K562 (cell line): Measurements from ENCODE around the gene MICOS13. TPM values are rescaled to one million over a fixed set of nuclear protein-coding genes. Genes with fewer than 3 reads are reported as not detected.

Experiments used
- ATF3 ChIP-seq, 2 experiments: fragments of 450-650 bp in 1 of 2; sonication (generic) in 1 of 2; formaldehyde crosslinking in 1 of 2; IDR thresholded peaks in 1 of 2; conservative IDR thresholded peaks in 1 of 2; 2 replicates each; pipeline versions ENCODE4 v1.6.1 to v1.8.1; 2016 to 2023; ENCODE audit warnings: mild to moderate bottlenecking in 2 of 2, moderate library complexity in 2 of 2, inconsistent platforms in 1 of 2, missing genetic modification reagents in 1 of 2
- C11orf30 ChIP-seq: fragments of 450-650 bp; IDR thresholded peaks from 2 replicates; pipeline ENCODE4 v1.6.1; 2016; ENCODE audit warnings: low read depth, mild to moderate bottlenecking
- CBFA2T2 ChIP-seq: fragments of 450-650 bp; conservative IDR thresholded peaks from 2 replicates; pipeline ENCODE4 v1.6.1; 2017; ENCODE audit warnings: mild to moderate bottlenecking
- CHD1 ChIP-seq: fragments of 200-600 bp; sonication (generic); IDR thresholded peaks from one replicate; pipeline ENCODE4 v1.6.1; 2012; ENCODE audit warnings: mild to moderate bottlenecking, moderate library complexity, low read length, inconsistent platforms
- CREM ChIP-seq: IDR thresholded peaks from 2 replicates; pipeline ENCODE4 v1.6.1; 2014; ENCODE audit warnings: antibody characterized with exemption, low read depth
- HOXB6 ChIP-seq: fragments of 250-450 bp; sonication (Bioruptor Pico); IDR thresholded peaks from 2 replicates; pipeline ENCODE4 v1.5.1; 2022; ENCODE audit warnings: mild to moderate bottlenecking, borderline replicate concordance
- IFI16 ChIP-seq: fragments of 250-450 bp; sonication (Bioruptor Pico); IDR thresholded peaks from 2 replicates; pipeline ENCODE4 v2.1.2; 2022; ENCODE audit warnings: mild to moderate bottlenecking, inconsistent platforms
- JUN ChIP-seq, 2 experiments: sonication (generic) in 1 of 2; formaldehyde crosslinking in 1 of 2; IDR thresholded peaks; 2 replicates each; pipeline versions ENCODE4 v1.6.1 to v1.8.0; 2012 to 2022; ENCODE audit warnings: borderline replicate concordance in 2 of 2, mild to moderate bottlenecking in 2 of 2, improper control_type of control experiment in 1 of 2, low read depth in 1 of 2, low read length in 1 of 2, missing genetic modification reagents in 1 of 2
- JUND ChIP-seq, 2 experiments: IDR thresholded peaks; 2 replicates in 1 of 2; 3 replicates in 1 of 2; pipeline ENCODE4 v1.6.1; 2011; ENCODE audit warnings: borderline replicate concordance in 2 of 2, low read depth in 2 of 2, low read length in 2 of 2, improper control_type of control experiment in 1 of 2, missing biosample characterization in 1 of 2, missing genetic modification characterization in 1 of 2, missing genetic modification reagents in 1 of 2
- KDM5B ChIP-seq: fragments of 200-600 bp; sonication (generic); IDR thresholded peaks from 2 replicates; pipeline ENCODE4 v1.6.1; 2012; ENCODE audit warnings: low read depth, mild to moderate bottlenecking, moderate library complexity, low read length, control low read depth, inconsistent platforms; ENCODE audit not compliant: insufficient replicate concordance
- MAFG ChIP-seq: fragments of 450-650 bp; conservative IDR thresholded peaks from 2 replicates; pipeline ENCODE4 v1.6.1; 2016; ENCODE audit warnings: missing genetic modification characterization, missing compliant biosample characterization
- MAZ ChIP-seq, 2 experiments: fragments of 450-650 bp in 1 of 2; sonication (generic) in 1 of 2; formaldehyde crosslinking; IDR thresholded peaks in 1 of 2; conservative IDR thresholded peaks in 1 of 2; 2 replicates each; pipeline versions ENCODE4 v1.4.0 to v1.5.0; 2020; ENCODE audit warnings: mild to moderate bottlenecking in 1 of 2, missing genetic modification reagents in 1 of 2
- MIER1 ChIP-seq: fragments of 450-650 bp; IDR thresholded peaks from 2 replicates; pipeline ENCODE4 v1.6.1; 2016; ENCODE audit warnings: antibody characterized with exemption, mild to moderate bottlenecking, low read depth
- MTA3 ChIP-seq: fragments of 450-650 bp; formaldehyde crosslinking; IDR thresholded peaks from 2 replicates; pipeline ENCODE4 v1.6.1; 2017; ENCODE audit warnings: mild to moderate bottlenecking, borderline replicate concordance
- NFIC ChIP-seq: fragments of 450-650 bp; IDR thresholded peaks from 2 replicates; pipeline ENCODE4 v1.6.1; 2017; ENCODE audit warnings: mild to moderate bottlenecking, inconsistent platforms
- NR2C1 ChIP-seq, 2 experiments: fragments of 450-650 bp; IDR thresholded peaks; 2 replicates each; pipeline ENCODE4 v1.6.1; 2017; ENCODE audit warnings: mild to moderate bottlenecking in 2 of 2, antibody characterized with exemption in 1 of 2, inconsistent platforms in 1 of 2, missing compliant biosample characterization in 1 of 2, missing genetic modification characterization in 1 of 2
- RCOR1 ChIP-seq, 2 experiments: IDR thresholded peaks; 2 replicates each; pipeline ENCODE4 v1.6.1; 2012; ENCODE audit warnings: low read depth in 2 of 2, low read length in 2 of 2, borderline replicate concordance in 1 of 2, improper control_type of control experiment in 1 of 2
- RFX5 ChIP-seq: IDR thresholded peaks from 2 replicates; pipeline ENCODE4 v1.6.1; 2011; ENCODE audit warnings: low read depth, mild to moderate bottlenecking, improper control_type of control experiment, low read length
- SMAD3 ChIP-seq: fragments of 450-650 bp; formaldehyde crosslinking; conservative IDR thresholded peaks from 2 replicates; pipeline ENCODE4 v1.4.0; 2020; ENCODE audit warnings: mild to moderate bottlenecking
- SREBF2 ChIP-seq: sonication (generic); formaldehyde crosslinking; IDR thresholded peaks from 2 replicates; pipeline ENCODE4 v1.4.0; 2020; ENCODE audit warnings: mild to moderate bottlenecking, missing genetic modification reagents
- SRSF3 ChIP-seq: fragments of 200-400 bp; formaldehyde crosslinking; IDR thresholded peaks from 2 replicates; pipeline ENCODE4 v1.6.1; 2016; ENCODE audit warnings: mild to moderate bottlenecking, low read length, moderate library complexity; ENCODE audit not compliant: insufficient read depth
- TAF7 ChIP-seq: fragments of 450-650 bp; IDR thresholded peaks from 2 replicates; pipeline ENCODE4 v1.6.1; 2016; ENCODE audit warnings: missing genetic modification characterization, missing compliant biosample characterization
- TARDBP ChIP-seq: fragments of 450-650 bp; IDR thresholded peaks from 2 replicates; pipeline ENCODE4 v1.6.1; 2016
- THRAP3 ChIP-seq: fragments of 450-650 bp; IDR thresholded peaks from 2 replicates; pipeline ENCODE4 v1.6.1; 2016; ENCODE audit warnings: mild to moderate bottlenecking, inconsistent platforms, borderline replicate concordance
- TRIM24 ChIP-seq, 2 experiments: fragments of 450-650 bp; IDR thresholded peaks; 2 replicates each; pipeline ENCODE4 v1.6.1; 2016
- ZBTB17 ChIP-seq: fragments of 450-650 bp; formaldehyde crosslinking; IDR thresholded peaks from 2 replicates; pipeline ENCODE4 v1.4.0; 2020; ENCODE audit warnings: mild to moderate bottlenecking
- ZFX ChIP-seq: sonication (generic); formaldehyde crosslinking; IDR thresholded peaks from 2 replicates; pipeline ENCODE4 v1.8.0; 2022; ENCODE audit warnings: mild to moderate bottlenecking, missing genetic modification reagents, moderate library complexity
- ZNF384 ChIP-seq: IDR thresholded peaks from 2 replicates; pipeline ENCODE4 v1.6.1; 2012; ENCODE audit warnings: low read depth, low read length, improper control_type of control experiment
- polyA plus RNA-seq, 8 experiments: library from polyadenylated mRNA; depleted of rRNA in 4 of 8; stranded (reverse) in 5 of 8; unstranded in 3 of 8; fragments of >200 nt; fragmentation: Nextera tagmentation in 2 of 8; fragmentation: Illumina TruSeq in 1 of 8; extraction: Ambion mirVana in 2 of 8; extraction: Trizol in 1 of 8; gene quantifications; 2 replicates each; pipeline versions ENCODE4 v1.2.1 to v1.2.3, GENCODE V29; 2011 to 2014; ENCODE audit warnings: inconsistent platforms in 1 of 8, missing spikeins in 1 of 8
- total RNA-seq, 7 experiments: library from RNA; depleted of rRNA in 6 of 7; stranded (reverse); fragments of >200 nt in 6 of 7; fragmentation: Illumina TruSeq in 2 of 7; extraction: Trizol in 2 of 7; gene quantifications; 2 replicates each; pipeline versions ENCODE4 v1.2.1 to v1.2.3, GENCODE V29; 2011 to 2021; ENCODE audit warnings: low replicate concordance in 1 of 7

Gene MICOS13
- total and polyA plus RNA-seq, 9 of the 15 experiments (the other 6 are each of a cell fraction or from before 2014, with no cell fraction given): 15.5 to 220 (median 49.4) TPM

GRCh38 chr19:5718579-5719273, 38.4 kb upstream of the MICOS13 start (continued):
- peak; percentile 45; the same call in 1 of the 2 replicates for TF ChIP-seq NFIC
- peak in 1 of 2 experiments; percentile 95; a peak in 2 of 4 replicates for TF ChIP-seq MAZ (CRISPR knock-in tag; conservative IDR thresholded peaks at IDR 0.05 in 1 of 2, IDR thresholded peaks at IDR 0.05 in 1 of 2)
- peak; percentile 4 for TF ChIP-seq CHD1
- TF ChIP-seq ZNF384: peak; percentile 94
- TF ChIP-seq TARDBP: peak; percentile 50; the same call in 1 of the 2 replicates
- TF ChIP-seq TAF7 (tag): peak; percentile 26; the same call in 1 of the 2 replicates
- no peak for TF ChIP-seq RFX5
- peak; percentile 45 for TF ChIP-seq CREM
- TF ChIP-seq MIER1: 0 out of 2 replicates have a peak, but pooled peaks have one; percentile 13
- TF ChIP-seq SREBF2: no peak
- 0 out of 2 replicates have a peak, but pooled peaks have one; percentile 64 for TF ChIP-seq THRAP3
- peak; percentile 84 for TF ChIP-seq JUN (IDR thresholded peaks at IDR 0.05; ENCODE audit: borderline replicate concordance, low read depth, low read length)
- TF ChIP-seq JUN (CRISPR knock-in tag; IDR thresholded peaks at IDR 0.05; ENCODE audit: borderline replicate concordance): peak; percentile 78; the same call in 1 of the 2 replicates
- peak; percentile 78 to 85; a peak in 3 of 4 replicates for TF ChIP-seq TRIM24 (IDR thresholded peaks at IDR 0.05)
- TF ChIP-seq IFI16 (CRISPR knock-in tag): no peak
- peak; percentile 59; the same call in 1 of the 2 replicates for TF ChIP-seq C11orf30
- peak; percentile 36; the same call in 1 of the 2 replicates for TF ChIP-seq MAFG (tag)
- no peak for TF ChIP-seq CBFA2T2
- TF ChIP-seq NR2C1 (IDR thresholded peaks at IDR 0.05): peak; percentile 74; the same call in 1 of the 2 replicates
- peak; percentile 74 for TF ChIP-seq NR2C1 (tag; IDR thresholded peaks at IDR 0.05)
- TF ChIP-seq SRSF3: no peak
- peak; percentile 74; the same call in 1 of the 2 replicates for TF ChIP-seq MTA3
- peak; percentile 92 for TF ChIP-seq JUND (IDR thresholded peaks at IDR 0.05; ENCODE audit: borderline replicate concordance, low read depth, low read length)
- TF ChIP-seq JUND (tag; IDR thresholded peaks at IDR 0.05; ENCODE audit: borderline replicate concordance, low read depth, low read length): peak; percentile 89
- TF ChIP-seq ZBTB17 (CRISPR knock-in tag): no peak; the same call in 1 of the 2 replicates
- peak; percentile 51; the same call in 1 of the 2 replicates for TF ChIP-seq HOXB6
- TF ChIP-seq RCOR1 (IDR thresholded peaks at IDR 0.05; ENCODE audit: borderline replicate concordance in 1 of 2, low read depth in 2 of 2, low read length in 2 of 2): 0 out of 4 replicates have a peak, but pooled peaks of 1 of the 2 experiments have one; percentile 48
- peak; percentile 64 for TF ChIP-seq ZFX
- TF ChIP-seq KDM5B: peak; percentile 83
- TF ChIP-seq SMAD3 (CRISPR knock-in tag): peak; percentile 63; the same call in 1 of the 2 replicates
- TF ChIP-seq ATF3 (IDR thresholded peaks at IDR 0.05): peak; percentile 98
- no peak for TF ChIP-seq ATF3 (CRISPR knock-in tag; conservative IDR thresholded peaks at IDR 0.05)
